ENCODE results near the gene TMEM141. TPM values are rescaled to one million over a fixed set of nuclear protein-coding genes. Genes with fewer than 3 reads are reported as not detected.
A peak's percentile ranks its signal among the peaks of the same experiment; 100 is the strongest.
"Not testable (repeated sequence)": the region's sequence is repeated elsewhere in the genome, so short reads cannot be mapped to it uniquely, and the experiment has no call there.

Gene TMEM141
- polyA plus RNA-seq, 1 donor, result 35.7 TPM

DNA sequence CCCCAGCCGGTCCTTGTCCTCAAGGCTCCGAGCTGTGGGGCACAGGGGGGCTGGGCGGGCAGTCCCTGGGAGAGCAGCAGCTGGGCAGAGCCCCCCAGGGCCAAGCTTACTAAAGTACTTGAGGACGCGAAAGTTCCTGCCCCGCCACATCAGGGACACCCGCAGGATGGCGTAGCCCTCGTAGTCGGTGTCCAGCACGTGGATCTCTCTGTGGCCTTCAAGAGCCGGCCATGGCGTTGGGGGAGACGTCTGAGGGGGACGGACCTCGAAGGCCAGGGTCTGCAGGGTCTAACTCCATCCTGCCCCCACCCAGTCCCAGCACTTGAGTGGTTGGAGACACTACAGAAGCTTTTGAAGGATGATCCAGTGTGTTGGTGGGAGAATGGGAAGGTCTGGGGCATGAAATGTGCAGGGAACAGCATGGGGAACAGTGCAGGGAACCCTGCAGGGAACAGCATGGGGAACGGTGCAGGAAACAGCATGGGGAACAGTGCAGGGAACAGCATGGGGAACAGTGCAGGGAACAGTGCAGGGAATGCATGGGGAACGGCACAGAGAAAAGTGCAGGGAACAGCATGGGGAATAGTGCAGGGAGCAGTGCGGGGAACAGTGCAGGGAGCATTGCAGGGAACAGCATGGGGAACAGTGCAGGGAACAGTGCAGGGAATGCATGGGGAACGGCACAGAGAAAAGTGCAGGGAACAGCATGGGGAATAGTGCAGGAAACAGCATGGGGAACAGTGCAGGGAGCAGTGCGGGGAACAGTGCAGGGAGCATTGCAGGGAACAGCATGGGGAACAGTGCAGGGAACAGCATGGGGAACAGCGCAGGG lies 35.6 kb upstream of the TMEM141 start:
- DNase-seq, result not testable (repeated sequence)

DNA sequence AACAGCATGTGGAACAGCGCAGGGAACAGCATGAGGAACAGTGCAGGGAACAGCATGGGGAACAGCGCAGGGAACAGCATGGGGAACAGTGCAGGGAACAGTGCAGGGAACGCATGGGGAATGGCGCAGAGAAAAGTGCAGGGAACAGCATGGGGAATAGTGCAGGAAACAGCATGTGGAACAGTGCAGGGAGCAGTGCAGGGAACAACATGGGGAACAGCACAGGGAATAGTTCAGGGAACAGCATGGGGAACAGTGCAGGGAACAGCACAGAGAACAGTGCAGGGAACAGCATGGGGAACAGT lies 35.1 kb upstream of the TMEM141 start:
- no peak for DNase-seq

DNA sequence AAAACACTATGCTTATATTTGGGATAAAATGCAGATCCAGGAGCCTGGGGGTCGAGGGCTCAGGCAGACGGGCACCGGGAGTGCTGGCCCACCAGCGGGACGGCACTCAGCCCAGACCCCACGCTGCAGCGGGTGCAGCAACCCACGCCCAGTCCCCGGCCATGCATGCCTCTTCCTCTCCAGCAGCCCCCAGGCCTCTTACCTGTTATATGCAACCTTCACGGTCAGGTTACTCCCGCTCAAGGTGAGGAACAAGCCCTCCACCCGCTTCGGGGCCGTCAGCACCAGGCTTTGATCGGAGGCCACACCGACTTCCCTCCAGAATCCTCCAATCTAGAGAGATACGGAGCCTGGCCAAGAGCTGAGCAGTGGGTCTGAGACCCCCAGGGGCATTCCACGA lies 34.3 kb upstream of the TMEM141 start:
- DNase-seq, result no peak

DNA sequence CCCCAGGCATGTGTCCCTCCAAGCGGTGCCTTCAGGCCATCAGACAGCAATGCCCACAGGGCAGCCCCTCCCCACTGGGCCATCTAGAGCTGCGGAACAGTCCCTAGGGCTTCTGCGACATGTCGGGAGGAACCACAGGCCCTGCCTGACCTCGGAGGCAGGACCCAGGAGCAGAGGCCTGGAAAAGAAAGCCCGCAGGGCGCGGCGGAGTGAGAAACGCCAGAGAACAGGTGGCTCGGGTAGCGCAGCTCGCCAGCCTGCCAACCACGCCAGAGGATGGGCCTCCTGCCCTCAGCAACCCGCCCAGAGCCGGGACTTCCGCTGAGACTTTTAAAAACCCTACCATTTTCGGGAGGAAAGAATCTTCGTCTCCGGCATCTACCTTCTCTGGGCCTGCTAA lies 33.8 kb upstream of the TMEM141 start:
- no peak for DNase-seq

DNA sequence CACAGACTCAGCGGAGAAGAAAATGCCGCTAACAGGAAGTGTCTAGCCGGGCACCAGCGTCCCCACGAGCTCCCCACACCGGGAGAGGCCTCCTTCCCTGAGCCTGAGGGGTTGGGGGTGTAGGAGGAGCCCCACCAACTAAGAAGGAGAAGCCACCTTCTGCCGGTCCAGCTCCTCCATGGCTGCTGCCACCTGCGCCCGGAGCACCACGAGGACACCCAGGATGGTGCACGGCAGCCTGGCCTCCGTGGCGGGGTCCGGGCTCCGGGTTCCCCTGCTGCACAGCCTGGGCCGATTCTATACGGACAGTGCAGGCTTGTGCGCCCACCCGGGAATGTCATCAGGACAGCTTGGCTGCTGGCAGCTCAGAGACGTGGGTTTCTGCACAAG lies 33.4 kb upstream of the TMEM141 start:
- DNase-seq, result no peak

DNA sequence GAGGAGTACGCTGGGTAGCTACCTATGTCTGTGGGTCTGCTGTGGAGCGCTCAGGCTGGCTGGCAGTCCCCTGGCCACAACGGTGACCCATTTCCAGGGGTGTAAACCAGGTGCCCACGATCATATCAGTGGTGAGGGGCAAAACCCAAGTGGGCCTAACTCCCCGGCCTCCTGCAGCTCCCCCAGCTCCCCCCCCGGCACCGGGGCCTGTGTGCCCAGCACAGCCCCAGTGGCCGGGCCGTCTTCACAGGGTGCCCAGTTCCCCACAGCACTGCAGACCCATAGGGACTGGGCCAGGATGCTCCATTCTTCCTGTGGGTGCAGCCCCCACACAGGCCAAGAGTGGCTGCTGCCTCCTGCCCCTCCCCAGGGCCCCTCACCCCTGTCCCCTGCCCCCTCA lies 32.1 kb upstream of the TMEM141 start:
- no peak for DNase-seq

DNA sequence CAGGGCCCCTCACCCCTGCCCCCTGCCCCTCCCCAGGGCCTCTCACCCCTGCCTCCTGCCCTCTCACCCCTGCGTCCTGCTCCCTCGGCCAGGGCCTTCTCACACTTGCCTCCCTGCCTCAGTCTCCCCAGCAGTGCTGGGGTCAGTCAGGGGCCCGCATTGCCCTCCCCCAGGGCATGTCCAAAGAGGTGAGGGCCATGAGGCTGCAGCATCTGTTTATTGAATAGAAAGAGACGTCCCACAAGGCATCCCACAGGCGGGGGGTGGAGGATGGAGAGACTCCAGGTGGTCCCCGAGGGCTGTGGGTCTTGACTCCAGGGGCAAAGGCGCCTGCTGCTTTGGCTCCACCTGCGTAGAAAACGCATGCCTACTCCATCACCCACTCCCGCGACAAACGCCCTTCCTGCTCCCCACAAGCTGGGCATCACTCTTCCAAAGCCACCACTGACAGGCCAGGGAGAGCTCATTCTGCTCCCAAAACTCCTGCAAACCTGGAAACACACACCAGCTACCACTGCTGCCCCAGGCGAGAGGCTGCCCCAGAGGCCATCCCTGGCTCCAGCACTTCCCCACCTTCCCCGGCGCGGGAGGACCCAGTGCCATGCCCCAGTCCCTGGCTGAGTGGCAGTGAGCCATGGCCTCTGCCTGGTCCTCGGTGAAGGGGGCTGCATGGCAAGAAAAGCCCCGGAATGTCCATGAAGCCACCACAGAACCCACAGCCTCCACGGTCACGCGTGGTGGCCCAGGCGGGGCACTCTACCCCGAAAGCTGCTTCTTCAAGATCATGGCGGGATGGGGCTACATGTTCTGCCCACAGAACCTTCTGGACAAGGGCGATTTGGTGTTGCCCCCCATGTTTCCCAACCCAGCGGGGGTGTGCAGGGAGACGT lies 31.5 kb upstream of the TMEM141 start:
- no peak for DNase-seq

DNA sequence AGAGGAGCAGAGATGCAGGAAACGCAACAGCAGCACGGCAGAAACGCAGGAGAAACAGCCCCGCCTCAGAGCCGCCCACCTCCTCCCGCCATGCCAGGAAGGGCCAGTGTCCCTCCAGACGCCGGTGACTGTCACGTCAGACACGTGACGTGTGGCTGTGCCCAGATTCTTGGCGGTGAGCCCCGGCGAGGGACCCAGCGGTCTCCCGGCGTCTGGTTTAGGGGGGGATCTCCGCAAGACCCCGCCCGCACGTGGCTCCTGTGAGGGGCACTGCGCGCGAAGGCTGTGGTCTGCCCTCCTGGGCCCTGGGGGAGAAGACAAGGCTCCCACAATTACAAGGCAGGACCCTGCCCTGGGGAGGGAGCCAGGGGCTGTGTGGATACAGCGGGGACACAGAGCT lies 30.7 kb upstream of the TMEM141 start:
- DNase-seq, result no peak

DNA sequence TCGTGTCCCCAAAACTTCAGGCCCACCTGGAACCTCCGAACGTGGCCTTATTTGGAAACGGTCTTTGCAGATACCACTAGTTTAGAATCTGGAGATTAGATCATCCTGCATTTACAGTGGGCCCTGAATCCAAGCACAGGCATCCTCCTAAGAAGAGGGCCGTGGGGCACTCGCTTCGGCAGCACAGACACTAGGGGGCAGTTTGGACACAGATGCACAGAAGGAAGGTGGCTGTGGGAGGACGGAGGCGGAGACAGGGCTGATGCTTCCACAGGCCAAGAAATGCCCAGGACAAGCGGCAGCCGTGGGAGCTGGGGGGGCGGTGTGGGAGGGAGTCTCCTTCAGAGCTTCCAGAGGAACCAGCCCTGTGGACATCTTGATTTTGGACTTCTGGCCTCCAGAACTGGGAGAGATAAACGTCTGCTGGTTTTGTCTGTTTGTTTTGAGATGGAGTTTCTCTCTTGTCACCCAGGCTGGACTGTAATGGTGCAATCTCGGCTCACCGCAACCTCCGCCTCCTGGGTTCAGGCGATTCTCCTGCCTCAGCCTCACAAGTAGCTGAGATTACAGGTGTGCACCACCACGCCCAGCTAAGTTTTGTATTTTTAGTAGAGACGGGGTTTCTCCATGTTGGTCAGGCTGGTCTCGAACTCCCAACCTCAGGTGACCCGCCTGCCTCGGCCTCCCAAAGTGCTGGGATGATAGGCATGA lies 30.2 kb upstream of the TMEM141 start:
- peak; percentile 22 for DNase-seq

DNA sequence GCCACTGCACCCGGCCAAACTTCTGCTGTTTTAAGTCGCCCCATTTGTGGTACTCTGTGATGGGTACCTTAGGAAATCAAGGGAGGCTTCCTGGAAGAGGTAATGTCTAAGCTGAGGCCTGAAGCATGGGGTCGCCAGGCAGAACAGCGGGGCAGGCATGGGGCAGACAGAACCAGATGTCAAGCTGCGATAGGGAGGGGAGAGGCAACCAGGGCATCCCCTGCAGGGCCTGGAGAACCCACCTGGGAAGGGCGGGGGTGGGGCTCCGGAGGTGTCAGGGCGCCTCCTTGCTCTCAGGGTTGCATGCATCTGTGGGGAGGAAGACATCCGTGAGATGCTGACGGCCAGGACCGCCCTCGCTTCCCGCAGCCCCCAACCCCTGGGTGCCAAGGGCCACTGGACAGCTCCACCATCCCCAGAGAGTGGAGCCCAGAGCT lies 29.6 kb upstream of the TMEM141 start:
- DNase-seq, result no peak

DNA sequence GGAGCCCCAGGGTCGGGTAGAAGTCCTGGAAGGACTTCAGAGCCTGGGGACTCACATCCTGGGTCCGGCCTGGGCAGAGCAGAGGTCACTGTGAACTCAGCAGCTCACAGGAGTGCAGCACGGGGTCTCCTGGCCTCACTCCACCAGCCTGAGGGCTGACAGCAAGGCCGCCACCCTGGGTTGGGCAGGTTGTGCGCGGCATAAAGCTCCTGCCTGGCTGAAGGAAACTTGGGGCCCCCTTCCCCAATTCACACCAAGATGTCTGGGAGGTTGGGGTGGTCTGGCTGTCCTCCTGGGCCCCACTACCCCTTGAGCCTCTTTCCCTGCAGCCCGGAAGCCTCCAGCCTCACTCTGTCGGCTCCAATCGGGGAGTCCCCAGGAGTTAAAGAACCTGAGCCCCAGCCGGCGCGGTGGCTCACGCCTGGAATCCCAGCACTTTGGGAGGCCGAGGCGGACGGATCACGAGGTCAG lies 28.9 kb upstream of the TMEM141 start:
- DNase-seq, result no peak

DNA sequence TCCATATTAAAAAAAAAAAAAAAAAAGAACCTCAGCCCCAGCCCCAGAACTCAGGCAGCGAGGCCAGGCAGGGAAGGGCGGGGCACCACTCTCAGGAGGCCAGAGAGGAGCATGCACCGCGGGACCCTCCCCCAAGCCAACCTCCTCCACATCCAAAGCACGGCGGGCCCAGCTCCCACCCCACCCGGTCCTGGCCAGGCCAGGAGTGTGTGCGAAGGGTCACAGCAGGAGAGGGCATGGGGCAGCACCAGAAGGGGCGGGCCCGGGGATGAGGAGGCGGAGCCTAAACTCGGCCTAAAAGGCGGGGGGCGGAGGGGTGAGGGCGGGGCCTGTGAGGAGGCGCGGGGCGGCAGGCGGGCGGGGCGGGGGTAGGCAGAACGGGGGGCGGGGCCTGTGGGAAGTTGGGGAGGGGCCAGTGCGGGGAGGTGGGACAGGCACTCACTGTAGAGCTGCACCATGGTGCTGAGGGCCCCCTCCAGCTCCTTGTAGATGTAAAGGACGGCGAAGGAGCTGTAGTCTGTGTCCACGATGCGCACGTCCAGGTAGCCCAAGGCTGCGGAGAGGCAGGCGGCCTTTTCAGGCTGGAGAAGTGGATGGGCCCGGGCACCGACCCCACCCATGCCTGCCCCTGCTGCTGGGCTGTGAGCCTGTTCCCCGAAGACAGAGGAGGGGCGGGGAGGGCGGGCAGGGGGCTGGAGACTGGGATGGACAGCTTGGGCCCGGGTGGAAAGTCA lies 28.1 kb upstream of the TMEM141 start:
- no peak for DNase-seq

DNA sequence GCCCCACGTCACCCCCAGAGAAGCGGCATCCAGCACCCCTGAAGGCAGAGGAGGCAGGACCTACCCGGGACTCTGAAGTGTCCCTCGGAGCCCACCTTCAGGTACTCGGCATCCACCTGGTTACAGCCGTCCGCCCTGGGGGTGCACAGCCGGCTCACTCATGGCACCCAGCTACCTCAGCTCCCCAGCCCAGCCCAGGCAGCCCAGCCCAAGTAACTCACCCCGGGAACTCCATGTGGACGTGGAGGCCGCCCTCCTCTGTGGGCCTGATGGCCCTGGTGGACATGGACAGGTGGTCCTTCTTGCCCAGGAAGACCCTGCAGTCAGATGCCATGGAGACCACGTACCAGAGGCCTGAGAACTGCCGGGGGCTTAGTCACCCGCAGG lies 27.5 kb upstream of the TMEM141 start:
- no peak for DNase-seq

DNA sequence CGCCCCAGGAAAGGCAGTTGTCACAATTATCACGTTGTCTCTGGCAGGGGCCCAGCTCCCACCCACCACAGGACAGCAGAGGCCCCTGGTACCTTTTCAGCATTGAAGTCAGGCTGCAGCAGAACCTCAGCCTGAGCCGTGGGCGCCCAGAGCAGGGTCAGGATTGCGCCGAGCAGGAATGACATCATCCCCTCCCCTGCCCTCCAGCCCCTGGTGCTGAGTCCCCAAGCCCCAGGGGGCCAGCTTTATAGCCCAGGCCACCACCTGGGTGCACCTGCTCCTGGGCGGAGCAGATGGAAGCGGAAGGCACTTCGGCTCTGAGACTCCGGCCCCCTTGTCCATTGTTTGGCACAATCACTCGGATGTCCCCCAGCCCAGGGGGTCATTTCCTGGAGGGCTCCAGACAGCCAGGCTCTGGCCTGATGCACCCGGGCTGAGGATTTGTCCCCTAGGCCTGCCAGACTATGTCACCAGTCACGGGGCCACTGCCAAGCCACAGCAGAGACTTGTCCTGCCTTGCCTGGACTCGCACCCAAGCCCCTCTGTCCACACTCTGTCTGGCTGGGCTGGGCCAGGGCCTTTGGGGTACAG lies 26.7 kb upstream of the TMEM141 start, which contains the start of gene LCN15:
Gene LCN15 (minus strand): TSS at position 218 of the 591 bp plus-strand sequence. CDS start 30 bp downstream, at position 188.
- no peak for DNase-seq

DNA sequence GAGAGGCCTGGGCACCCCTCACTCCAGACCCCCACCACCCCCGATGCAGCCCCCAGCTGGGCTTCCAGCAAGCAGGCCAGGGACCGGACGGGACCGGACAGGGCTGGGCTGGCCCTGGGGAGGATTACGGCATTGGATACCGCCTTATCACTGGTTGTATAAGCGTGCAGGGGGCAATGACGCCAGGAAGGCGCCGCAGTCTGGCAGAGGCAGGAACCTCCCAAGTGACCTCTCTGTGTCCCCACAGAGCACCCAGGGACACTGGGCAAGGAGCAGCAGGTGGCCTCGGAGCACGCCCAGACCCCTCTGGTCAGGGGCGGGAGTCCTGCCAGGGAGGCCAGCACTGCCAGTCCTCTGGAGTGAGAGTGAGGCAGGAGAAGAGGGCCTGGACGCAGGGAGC lies 26.1 kb upstream of the TMEM141 start:
- DNase-seq, result no peak

DNA sequence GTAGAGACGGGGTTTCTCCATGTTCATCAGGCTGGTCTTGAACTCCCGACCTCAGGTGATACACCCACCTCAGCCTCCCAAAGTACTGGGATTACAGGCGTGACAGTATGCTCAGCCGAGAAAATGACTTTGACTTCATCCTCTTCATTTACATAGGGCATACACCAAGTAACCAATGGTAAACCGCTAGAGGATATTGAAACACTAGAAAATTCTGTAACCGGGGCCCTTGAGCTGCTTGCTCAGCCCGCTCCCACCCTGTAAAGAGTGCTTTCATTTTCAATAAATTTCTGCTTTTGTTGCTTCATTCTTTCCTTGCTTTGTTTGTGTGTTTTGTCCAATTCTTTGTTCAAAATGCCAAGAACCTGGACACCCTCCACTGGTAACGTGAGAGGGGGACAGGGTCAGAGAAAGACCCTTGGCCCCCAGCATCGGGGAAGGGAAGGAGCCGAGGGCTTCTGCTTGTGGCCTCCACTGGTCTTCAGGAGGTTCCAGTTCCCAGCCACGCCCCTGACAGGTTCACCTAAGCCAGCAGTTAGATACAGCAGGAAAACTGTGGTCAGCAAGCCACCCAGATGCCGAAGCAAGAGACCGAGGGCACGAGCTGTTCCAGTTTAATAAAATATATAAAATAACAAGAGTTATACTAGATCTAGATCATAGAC lies 25.3 kb upstream of the TMEM141 start:
- not testable (repeated sequence) for DNase-seq

DNA sequence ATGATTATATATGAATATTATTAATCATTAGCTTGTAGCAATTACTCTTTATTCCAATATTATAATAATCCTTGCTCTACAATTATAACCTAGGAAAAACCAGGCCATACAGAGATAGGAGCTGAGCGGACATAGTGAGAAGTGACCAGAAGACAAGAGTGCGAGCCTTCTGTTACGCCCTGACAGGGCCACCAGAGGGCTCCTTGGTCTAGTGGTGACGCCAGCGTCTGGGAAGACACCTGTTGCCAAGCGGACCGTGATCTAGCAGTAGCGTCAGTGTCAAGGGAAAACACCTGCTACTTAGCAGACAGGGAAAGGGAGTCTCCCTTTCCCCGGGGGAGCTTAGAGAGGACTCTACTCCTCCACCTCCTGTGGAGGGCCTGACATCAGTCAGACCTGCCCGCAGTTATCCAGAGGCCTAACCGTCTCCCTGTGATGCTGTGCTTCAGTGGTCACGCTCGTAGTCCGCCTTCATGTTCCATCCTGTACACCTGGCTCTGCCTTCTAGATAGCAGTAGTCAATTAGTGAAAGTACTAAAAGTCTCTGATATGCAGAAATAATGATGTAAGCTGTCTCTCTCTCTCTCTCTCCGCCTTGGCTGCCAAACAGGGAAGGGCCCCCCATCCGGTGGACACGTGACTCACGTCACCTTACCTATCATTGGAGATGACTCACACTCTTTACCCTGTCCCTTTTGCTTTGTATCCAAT lies 24.6 kb upstream of the TMEM141 start:
- DNase-seq, result peak; percentile 55

DNA sequence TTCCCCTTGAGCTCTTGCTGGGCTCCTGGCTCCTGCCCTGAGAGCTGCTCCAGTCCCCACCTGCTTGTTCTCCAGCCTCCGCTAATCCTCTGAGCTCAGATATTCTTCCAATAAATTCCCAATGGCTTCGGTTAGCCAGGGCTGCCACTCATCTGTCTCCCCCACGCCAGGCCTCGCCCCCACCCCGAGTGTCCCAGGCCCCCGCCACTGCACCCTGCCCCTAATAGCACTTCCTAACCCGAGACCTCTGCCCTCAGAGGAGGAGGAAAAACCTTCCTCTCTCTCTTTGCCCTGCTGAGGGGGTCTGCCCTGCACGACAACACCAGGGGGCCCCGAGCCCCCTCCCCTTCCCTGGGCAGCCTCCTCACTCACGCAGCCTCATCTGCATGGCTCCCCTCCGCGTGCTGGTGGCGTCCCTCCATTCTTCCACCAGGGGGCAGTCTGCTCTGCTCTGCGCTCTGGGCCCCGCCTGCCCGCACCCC lies 21.4 kb upstream of the TMEM141 start:
- no peak for DNase-seq

DNA sequence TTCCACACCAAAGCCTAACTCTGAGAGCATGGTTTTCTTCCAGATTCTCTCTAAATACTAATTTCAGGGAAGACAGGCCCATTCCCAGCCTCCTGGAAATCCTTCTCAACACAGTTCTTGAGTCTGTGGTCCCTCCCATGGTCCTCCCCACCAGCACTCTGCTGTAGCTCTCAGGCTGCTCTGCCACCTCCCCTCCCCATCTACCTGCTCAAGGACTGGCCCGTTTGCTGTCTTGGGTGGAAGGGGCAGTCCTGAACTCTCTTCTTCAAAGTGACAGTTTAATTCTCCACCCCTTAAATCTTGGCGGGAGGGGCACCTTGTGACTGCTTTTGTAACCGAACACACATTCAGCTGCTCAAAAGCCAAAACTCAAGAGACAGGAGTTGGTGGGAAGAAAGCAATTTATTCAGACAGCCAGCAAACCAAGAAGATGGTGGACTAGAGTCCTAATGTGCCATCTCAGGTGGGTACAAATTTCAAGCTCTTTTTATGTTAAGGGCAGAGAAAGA lies 19.2 kb upstream of the TMEM141 start:
- DNase-seq, result no peak

DNA sequence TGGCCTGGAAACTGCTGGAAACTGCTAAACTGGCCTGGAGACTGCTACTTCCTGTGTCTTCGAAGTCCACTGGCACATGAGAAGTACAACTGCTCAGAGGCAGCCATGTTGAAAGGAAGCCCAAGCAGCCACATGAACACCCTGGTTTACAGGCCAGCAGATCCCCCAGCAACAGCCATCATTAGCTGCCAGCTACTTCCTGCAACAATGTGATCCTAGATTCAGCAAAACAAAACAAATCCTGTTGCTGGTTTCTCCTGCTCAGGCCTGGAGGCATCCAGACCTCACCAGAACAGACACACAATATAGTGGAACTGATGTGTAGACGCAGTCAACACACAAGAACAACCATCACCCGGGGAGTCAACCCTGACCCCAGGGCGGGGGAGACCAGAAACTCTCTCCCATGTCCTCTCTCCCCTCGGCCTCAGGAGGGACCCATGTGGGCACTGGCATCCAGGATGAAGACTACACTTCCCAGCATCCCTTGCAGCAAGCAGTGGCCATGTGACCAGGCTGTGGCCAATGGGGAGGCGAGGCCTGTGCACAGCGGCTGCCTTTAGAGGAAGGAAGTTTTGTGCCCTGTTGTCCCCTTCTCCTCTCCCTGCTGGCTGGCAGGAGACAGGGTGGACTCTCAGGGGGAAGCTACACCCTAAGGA lies 17.6 kb upstream of the TMEM141 start:
- DNase-seq, result no peak
